Activated gamma-delta T cell treated with Interleukin-2 at 50 U/mL for 16 hours (primary cell): ENCODE data around the gene TPRX2.
"Not testable (repeated sequence)": the region's sequence is repeated elsewhere in the genome, so short reads cannot be mapped to it uniquely, and the experiment has no call there.

Source experiments
- DNase-seq: peaks from one replicate; pipeline ENCODE4 v3.0.0-alpha.2; 2020

Gene TPRX2

DNA sequence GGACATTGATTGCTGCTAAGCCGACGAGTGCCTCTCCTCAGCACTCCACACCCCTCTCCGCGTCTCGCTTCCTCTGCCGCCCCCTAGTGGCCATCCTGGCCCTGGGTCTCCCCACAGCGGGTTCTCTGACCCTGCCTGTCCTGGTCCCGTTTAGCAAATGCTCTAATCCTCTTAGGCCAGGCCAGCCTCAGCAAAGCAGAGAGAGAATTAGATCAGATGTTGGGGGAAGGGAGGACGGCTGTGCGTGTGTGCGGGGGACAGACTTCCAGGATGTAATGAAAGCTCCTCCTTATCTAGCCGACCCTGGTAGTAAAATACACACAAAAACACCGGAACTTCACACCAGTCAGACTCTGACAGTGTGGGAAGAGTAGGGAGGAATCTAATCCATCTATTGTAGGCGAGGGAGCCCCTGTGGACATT is 4.5 kb downstream of the TPRX2 start:
- DNase-seq = peak; percentile 86

DNA sequence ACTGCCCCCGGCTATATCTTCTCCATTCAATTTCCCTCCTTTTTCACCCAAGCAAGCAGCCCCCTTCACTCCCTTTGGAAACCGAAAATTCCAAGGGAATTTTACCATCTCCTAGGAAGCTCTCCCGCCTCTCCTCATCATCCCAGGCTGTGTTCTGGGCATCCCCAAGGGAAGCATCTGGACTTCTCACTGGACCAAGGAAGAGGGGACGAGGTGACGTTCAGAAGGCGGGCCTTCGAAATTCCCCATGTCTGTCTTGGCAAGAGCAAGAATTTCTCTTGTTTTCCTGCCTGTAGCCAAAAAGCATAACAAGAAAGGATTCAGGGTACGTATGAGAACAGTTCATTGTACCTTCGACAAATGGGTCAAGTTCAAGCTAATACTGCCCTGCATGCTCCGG is 6.1 kb downstream of the TPRX2 start:
- no peak for DNase-seq

DNA sequence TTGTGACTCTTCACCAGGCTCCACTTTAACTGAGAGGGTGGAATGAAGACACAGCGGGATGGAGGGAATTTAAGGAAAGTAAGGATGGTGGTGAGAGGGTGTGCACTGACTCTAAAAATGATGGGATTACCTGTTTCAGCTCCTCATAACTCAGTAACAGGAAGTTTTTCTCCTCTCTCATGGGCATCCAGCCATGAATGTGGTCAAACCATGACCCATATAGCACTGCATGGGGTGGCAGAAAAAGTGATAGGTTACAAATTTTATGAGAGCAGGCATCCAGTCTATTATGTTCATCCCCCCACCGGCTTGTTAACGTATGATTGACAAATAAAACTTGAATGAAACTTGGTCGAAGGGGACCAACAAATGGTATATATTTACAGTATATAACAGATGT is 19.9 kb downstream of the TPRX2 start:
- DNase-seq = no peak

DNA sequence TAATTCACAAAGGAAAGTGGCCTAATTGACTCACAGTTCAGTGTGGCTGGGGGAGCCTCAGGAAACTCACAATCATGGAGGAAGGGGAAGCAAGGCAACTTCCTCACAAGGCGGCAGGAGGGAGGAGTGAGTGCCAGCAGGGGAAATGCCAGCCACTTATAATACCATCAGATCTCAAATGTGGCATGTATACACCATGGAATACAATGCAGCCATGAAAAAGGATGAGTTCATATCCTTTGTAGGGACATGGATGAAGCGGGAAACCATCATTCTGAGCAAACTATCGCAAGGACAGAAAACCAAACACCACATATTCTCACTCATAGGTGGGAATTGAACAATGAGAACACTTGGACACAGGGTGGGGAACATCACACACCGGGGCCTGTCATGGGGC is 20.4 kb downstream of the TPRX2 start:
- not testable (repeated sequence) for DNase-seq

DNA sequence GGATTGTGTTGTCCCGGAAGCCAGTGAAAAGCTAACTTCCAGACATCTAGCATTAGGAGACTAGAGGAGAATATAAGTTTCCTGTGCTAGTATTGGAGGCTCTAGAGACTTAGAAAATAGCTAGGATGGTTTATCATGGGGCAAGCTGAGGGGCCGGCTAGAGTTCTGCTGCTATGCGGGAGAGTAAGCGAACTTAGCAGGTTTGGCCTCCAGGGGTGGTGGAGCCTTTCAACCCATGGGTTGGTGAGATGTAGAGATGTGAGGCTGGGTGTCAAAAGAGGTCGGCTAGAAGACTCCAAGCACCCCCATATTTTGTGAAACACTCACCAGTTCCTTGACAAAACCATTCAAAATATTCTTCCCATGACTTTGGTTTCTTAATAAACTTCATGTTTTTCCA is 22.7 kb downstream of the TPRX2 start:
- DNase-seq = no peak

DNA sequence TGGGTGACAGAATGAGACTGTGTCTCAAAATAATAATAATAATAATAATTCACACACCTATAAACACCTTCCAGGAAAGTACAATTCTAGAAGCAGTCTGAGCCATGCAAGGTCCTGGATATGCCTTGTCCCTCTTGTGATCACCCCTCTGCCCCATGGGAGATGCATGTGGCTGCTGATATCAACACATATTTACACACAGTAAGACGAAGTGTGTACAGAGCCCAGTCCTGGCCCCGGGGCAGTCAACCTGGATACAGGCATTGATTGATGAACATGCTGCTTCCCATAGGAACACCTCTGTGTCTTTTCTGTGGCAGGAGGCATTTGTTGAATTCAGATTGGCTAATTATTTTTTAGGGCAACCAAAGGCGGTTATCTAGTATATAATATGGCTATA is 23.9 kb downstream of the TPRX2 start:
- no peak for DNase-seq

DNA sequence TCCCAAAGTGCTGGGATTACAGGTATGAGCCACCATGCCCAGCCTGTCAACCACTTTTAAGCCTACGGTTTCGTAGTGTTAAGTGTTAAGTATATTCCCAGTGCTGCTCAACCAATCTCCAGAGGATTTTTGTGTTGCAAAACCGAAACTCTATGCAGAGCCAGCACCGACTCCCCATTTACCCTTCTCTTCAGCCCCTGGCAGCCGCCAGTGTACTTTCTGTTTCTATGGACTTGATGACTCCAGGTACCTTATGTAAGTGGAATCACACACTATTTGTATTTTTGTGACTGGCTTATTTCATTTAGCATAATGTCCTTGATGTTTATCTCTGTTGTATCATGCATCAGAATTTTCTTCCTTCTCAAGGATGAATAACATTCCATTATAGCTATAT is 26.0 kb downstream of the TPRX2 start:
- no peak for DNase-seq

DNA sequence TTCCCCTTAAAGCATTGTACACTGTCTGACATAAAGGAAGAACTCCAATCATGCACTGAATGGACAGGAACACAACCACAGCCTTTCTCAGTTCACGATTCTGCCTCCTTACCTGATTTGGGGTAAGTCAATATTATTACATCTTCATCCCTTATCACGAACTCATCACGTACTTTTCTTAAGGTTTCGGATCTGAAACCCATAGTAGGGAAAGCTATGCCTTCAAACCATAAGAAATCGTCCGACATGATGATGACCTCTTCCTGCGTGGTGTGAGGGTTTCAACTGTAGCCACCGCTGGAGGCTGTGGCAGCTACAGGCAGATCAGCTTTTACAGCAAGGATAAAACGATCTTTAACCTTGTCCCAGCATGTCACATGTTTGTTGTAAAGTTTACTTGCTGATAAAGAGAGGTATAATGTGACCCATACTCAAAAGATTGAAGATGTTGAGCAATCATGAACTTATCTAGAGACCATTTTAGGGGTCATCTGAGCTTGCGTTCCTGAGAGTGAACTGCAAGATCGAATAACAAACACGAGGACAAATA is 27.1 kb downstream of the TPRX2 start, which contains the start of gene SULT2A1:
TSS of gene SULT2A1 (minus strand) at position 306 of the 550 bp plus-strand sequence. CDS start at position 248, 58 bp downstream.
- DNase-seq = no peak

DNA sequence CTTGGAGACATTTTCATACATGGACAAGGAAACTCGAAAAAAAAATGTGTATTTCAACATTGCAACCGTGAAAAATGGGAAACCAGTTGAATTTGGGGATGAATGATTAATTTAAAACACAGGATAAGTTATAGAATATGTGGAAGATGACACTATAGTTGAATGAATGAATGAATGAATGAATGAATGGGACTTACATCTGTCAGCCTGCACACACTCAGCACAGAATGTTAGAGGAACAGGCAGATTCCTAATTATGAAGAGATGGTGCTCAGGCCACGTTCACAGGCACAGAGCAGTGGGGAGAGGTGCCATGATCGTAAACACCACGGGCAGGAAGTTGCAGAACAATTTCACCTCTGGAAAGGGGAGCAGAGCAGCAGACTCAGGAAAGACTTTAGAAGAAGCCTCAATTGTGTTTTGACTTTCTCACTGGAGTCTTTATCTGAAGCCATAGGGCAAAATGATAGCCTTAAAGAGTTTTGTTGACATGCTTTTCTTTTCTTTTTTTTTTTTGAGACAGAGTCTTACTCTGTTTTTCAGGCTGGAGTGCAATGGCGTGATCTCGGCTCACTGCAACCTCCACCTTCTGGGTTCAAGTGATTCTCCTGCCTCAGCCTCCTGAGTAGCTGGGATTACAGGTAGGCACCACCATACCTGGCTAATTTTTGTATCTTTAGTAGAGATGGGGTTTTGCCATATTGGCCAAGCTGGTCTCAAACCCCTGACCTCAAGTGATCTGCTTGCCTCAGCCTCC is 32.0 kb downstream of the TPRX2 start:
- DNase-seq = no peak

DNA sequence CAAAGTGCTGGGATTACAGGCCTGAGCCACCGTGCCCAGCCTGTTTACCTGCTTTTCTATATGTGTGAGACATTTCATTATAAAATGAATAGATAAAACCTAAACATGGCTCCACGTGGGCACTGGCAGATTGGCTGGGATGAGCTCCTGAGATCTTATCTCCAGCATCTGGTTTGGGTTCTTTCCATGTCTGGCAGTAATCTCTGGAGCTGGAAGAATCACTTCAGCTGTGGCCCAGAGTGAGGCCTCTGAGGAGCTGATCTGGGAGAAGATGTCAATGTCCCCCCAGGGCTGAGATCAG is 32.5 kb downstream of the TPRX2 start:
- DNase-seq = no peak

DNA sequence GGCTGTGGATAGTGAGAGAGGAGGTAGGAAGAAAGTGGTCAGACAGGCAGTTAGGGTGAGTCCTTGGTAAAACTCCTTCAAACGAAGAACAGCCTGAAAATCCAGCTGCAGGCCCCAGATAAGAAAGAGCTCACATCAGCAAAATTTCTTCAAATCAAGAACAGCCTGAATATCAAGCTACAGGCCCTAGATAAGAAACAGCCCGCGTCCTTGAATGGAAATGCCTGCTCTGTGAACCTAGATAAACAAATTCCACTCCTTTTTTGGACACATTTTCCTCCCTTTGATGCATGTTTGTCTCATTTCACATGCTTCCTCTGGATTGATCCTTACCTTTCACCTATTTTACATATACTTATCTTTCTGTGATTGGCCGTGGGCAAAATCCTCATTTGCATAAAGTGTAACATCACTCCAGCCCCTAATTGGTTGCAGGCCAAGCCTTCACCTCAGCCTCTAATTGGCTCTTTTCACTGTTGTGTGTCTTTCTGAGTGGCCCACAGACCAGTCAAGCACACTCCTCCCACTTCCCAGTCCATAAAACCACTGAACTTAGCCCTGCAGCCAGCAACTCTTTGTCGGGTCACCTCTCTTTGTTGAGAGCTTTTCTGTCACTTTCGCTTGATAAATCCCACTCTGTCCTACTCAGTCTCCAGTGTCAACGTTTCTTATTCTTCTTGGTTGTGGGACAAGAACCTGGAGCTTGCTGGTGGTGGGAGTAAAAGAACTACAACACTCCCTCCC is 33.1 kb downstream of the TPRX2 start:
- no peak for DNase-seq

DNA sequence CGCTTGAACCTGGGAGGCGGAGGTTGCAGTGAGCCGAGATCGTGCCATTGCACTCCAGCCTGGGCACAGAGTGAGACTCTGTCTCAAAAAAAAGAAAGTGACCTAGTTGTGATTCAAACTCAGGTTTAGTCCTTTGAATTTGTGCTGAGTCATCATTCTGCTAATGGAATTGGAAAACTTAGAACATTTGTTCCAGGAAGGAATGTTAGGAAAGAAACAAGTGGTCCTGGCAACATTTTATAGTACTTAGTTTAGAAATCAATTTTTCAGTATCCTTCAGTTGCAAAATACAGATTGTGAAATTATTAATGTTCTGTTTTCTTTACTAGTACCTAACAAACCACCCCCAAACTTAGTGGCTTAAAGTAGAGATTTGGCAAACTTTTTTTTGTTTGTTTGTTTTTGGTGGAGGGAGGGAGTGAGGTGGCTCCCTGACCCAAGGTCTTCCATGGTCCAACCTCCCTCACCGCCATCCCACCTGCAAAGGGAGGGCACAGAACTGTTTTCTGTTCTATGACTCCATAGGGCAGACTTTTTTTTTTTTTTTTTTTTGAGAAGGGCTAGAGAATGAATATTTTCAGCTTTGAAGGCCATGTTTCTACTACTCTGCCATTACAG is 36.2 kb downstream of the TPRX2 start:
- no peak for DNase-seq

DNA sequence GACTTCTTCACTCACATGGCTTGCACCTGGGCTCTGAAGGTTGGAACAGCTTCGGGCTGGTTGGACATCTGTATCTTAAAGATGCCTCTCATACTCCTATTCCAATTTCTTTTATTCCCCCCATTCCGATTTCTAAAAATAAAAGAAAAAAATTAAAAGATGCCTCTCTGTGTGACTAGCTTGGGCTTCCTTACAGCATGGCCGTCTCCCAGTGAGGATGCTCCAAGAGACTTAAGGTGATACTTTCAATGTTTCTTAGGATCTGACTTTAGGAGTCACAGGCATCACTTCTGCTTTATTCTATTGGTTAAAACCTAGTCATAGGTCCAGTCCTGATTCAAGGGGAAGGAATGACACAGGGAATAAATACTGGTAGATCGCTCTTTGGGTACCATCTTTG is 37.0 kb downstream of the TPRX2 start:
- DNase-seq = no peak

DNA sequence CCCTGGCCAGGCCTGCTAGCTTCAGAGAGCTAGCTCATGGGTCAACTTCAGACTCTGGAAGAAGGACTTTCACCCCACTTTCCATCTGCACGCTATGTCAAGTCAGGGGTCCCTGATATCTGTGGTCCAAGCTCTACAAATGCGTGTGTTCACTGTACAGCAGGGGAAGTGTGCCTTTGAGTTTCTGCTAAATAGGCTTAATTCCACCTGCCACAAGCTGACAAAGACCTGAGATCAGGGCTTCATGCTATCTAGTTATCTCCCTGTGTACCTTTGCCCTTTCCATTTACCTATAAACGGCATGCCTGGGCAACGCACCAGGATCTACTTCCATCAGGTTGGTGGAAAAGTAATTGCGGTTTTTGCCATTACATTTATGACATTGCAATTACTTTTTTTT is 37.7 kb downstream of the TPRX2 start:
- DNase-seq = no peak

DNA sequence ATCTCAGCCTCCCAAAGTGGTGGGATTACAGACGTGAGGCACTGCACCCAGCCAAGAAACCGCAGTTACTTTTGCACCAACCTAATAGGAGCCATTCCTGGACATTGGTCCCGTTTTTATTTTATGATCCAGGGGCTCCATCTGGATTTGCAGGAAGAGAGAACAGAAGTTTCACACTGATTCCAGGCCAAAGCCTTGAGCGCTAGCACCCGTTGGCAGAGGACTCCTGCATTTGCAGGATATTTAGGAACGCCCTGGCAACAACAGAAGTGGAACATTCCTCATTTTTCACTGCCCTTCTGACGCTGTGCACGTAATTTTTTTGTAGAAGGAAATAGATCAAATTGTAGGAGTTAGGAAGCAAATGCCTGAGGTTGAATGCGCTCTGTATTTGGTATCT is 38.8 kb downstream of the TPRX2 start:
- DNase-seq = no peak

DNA sequence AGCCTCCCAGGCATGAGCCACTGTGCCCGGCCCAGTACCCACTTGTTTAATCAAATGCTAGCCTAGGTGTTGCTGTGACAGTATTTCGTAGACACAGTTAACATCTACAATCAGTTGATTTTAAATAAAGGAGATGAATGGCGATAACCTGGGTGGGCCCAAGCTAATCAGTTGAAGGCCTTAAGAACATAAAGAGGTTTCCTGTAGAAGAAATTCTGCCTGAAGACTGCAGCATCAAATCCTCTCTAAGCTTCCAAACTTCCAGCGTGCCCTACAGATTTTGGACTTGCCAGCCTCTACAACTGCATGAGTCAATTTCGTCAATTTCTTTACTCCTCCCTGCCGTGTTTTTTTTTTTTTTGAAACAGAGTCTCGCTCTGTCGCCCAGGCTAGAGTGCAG is 40.3 kb downstream of the TPRX2 start:
- no peak for DNase-seq

DNA sequence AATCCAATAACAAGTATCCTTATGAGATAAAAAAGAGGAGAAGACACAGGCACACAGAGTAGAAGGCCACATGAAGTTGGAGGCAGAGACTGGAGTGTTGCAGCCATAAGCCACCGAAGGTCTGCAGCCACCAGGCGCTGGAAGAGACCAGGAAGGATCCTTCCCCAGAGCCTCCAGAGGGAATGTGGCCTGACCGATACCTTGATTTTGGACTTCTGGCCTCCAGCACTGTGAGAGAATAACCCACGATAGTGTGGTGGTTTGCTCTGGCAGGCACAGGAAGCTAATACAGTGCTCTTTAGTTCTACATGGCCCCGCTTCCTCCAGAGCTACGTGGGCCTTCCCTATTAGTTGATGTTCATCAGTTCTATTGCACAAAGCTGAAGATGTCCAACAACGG is 42.3 kb downstream of the TPRX2 start:
- DNase-seq = no peak

DNA sequence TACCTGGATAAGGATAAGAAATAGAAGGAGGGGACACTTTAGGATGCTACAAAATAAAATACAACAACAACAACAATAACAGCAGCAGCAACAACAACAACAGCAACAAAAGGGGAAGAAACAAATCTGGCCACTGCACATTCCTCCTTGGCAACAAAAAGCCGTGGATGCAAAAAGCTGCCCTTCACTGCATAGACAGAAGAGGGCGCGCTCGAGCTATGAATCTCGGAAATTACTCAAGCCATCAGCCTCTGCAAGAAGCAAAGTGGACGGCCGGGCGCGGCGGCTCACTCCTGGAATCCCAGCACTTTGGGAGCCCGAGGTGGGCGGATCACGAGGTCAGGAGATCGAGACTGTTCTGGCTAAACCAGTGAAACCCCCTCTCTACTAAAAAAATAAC is 50.3 kb downstream of the TPRX2 start:
- DNase-seq = peak; percentile 51

DNA sequence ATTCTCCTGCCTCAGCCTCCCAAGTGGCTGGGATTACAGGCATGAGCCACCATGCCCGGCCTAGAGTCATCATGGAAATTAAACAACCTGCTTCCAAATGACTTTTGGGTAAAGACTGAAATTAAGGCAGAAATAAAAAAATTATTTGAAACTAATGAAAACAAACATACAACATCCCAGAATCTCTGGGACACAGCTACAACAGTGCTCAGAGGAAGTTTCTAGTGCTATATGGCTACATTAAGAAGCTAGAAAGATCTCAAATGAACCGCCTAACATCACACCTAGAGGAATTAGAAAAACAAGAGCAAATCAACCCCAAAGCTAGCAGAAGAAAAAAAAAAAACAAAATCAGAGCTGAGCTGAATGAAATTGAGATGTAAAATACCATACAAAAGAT is 51.2 kb downstream of the TPRX2 start:
- DNase-seq = not testable (repeated sequence)
